NCI-H2227 (cell line): ENCODE results near the gene IL3.

Source experiments
- DNase-seq: peaks from one replicate; lab custom pipeline; 2025; ENCODE audit not compliant: unreplicated experiment; lab: John Stamatoyannopoulos, UW

The IL3 gene

DNA sequence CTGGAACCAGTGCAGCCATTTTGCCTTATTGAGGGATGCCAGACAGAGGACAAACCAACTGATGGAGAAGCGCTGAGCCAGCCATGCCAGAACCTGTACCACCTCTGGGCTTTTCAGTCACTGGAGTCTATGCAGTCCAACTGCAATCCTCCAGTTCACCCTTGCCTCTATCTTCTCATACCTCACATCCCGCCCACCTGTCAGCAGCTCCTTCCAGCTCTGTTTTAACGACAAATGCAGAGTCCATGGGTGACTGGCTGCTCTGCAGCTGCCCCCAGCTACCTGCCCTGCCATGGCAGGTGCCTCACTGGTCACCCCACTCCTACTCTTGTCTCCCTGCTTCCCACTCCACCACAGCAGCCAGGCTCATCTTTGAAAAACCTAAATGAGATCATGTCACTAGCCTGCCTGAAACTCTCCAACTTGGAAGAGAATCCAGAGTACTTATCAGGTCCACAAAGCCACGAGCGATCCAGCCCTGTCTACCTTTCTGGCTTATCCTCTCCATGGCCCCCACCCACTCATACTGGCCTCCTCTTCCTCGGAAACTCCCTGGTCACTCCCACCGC, 35.0 kb upstream of the IL3 start:
- DNase-seq, result no peak

DNA sequence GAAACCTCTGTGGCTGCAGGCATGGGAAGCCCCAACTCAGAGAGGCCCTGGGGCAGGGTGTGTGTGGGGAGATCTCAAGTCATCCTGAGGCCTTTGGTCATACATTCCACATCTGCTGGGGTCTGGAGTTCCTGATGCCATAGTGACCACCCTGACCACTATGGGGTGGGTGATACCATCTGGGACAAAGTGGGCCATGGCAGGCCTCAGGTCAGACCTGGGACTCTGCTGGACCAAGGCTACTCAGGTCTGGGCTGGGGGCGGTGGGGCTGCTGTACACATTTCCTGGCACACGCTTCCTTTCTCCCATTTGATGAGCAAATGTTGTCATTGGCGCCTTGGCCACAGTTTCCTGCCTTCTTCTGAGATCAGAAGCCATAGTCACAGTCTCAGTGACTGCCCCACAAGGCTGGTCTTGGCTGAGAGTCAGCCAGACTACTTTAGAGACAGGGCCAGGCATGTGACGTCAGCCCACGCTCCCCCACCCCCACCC, 33.9 kb upstream of the IL3 start:
- no peak for DNase-seq

GRCh38 chr5:132027027-132027426, 33.4 kb upstream of the IL3 start:
- DNase-seq, result no peak

DNA sequence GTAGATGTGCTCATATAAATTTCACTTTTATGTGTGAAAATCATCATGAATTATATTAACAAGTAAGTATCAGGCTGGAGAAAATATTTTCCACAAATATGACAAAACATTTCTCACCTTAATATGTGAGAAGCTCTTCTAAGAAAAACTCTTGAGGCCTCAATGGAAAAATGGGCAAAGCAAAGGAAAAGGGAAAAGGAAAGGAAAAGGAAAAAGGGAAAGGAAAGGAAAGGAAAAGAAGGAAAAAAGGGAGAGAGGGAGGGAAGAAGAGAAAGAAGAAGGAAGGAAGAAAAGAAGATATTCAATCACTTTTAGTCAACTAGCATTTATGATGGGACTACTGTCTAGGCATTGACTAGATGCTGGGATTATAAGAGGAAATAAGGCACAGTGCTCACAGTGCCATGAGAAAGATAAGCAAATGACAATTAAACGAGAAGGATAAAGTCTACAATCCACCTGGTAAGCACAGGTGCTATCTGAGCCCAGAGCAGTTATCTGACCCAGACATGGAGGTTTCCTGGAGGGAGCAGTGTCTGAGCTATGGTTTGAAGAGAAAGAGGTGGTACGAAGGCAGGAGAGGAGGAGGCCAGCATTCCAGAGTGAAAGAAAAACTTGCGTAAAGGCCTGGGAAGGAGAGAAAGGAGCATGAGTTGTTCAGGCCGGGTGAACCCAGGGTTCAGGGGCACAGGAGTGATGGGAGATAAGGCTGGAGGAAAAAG, 30.7 kb upstream of the IL3 start:
- DNase-seq, result no peak

GRCh38 chr5:132030610-132031009, 29.8 kb upstream of the IL3 start:
- no peak for DNase-seq

- no peak for DNase-seq
Measured at GRCh38 chr5:132032196-132032595, 28.3 kb upstream of the IL3 start.

GRCh38 chr5:132033122-132033521, 27.3 kb upstream of the IL3 start:
- DNase-seq, result no peak

GRCh38 chr5:132037353-132037752, 23.1 kb upstream of the IL3 start:
- no peak for DNase-seq

GRCh38 chr5:132044207-132044606, 16.2 kb upstream of the IL3 start:
- no peak for DNase-seq

DNA sequence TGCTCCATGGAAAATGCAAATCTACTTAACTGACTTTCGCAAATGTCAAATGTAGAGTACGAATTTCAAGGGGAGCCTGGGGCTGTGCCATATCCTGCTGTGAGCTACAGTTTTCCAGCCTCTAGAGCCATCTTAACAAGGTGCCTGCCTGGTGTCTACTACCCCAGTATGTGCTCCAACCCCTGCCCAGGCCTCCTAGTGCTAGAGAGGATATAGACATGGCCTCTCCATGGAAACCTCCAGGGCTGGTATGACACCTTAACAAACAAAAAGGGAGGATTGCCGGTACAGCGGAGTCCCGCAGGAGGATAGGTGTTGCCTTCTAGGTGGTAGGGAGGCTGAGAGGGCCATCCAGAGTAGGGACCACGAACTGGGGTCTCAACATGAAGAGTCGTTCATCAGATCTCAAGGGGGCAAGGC, 13.6 kb upstream of the IL3 start:
- no peak for DNase-seq

DNA sequence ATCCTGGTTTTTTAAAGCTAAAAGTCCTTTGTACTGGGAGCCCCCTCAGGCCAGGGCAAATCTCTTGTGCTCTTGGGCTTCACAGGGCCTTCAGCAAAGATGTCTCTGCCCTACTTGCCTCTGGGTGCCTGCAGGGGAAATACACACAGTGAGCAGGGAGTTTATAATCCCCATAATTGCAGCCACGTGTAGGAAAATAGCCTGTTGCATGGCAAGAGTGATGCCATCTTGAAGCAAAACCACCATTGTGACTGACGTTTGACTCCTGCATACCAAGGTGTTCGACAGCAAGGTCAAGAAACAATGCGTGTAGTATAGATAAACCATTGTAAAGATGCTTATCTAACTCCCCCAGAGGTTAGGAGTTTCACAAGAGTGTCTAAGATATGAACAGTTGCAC, 11.4 kb upstream of the IL3 start:
- no peak for DNase-seq

GRCh38 chr5:132049559-132049958, 10.9 kb upstream of the IL3 start:
- no peak for DNase-seq

DNA sequence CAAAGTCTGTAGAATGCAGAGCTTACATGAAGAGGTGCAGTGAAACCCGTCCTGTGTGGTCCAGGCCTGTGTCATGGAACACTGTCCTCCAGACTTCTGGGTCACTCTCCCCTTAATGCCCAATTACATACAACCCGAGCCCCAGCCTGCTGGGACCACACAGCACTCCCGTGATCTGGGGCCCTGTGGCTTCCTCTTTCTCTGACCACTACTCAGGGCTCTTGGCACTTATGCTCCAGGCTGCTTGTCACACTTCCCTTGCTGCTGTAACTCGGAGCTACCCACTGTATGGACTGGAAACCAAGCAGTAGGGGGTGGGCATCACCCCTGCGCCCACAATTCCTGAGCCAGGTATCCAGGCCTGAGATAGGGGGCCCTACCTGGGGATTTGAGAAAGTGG, 10.3 kb upstream of the IL3 start:
- DNase-seq, result no peak

GRCh38 chr5:132050661-132051552, 9.5 kb upstream of the IL3 start:
- no peak for DNase-seq

DNA sequence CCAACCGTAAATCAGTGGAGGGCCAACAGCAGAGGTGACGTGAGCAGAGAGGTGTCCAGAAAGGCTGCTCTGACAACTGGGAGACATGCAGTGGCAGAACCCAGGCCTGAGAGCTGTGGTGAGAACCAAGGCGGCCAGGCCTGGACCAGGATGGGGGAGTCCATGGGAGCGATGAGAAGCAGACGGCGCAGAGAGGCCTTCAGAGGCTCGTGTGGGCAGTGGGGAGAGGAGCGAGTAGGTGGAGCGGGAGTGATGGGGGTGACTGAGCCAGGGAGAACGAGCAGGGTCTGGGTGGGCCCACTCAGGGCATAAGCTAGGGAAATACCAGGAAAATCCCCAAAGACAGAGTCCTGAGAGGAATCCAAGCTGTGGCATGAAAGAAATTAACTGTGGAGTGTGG, 7.9 kb upstream of the IL3 start:
- DNase-seq, result no peak

DNA sequence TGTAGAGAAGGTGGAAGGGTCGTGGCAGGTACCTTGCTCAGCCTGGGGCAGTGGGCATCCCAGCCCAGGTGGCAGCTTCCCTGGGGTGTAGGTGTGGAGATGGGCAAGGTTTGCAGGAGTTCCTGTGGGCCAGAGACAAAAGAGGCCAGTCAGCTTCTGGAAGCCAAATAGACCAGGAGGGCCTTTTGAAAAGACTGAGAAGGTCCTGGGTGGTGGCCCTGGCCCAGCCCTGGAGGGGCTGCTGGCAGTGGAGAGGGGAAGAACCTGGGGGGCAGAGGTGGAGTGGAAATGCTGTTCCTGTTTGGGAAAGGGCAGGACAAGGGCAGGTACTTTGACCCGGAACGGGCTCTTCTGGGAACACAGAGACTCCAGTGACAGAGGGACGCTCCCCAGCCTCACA, 7.0 kb upstream of the IL3 start:
- no peak for DNase-seq

DNA sequence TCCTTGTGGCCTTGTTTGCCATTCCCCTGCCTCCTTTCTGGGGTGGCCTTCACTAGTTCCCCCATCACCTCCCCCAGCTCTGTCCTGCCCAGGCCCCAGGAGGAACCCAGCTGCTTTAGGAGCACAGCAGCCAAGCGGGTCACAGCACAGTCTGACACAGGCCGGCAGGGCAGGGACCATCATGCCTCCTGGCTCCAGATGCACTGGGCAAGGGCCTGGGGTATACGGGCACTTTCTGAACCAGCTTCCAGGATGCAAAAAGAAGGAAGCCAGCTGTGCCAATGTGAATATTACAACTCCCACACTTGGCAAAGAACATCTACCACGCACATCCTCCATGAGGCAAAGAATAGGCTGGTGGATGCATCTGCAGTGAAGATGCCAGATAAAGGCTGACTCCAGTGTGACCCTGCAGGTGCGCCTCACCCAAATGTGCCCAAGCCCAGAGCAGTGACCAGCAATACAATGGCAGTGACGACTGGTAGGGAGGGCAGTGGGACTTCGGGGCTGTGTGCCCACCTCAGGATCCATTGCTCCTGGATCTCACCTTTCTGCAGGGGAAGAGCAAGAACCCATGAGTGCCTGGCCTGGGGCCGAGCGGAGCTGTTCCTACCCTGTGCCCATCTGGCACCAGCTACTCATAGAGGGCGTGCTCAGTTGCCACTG, 6.3 kb upstream of the IL3 start:
- DNase-seq, result no peak

DNA sequence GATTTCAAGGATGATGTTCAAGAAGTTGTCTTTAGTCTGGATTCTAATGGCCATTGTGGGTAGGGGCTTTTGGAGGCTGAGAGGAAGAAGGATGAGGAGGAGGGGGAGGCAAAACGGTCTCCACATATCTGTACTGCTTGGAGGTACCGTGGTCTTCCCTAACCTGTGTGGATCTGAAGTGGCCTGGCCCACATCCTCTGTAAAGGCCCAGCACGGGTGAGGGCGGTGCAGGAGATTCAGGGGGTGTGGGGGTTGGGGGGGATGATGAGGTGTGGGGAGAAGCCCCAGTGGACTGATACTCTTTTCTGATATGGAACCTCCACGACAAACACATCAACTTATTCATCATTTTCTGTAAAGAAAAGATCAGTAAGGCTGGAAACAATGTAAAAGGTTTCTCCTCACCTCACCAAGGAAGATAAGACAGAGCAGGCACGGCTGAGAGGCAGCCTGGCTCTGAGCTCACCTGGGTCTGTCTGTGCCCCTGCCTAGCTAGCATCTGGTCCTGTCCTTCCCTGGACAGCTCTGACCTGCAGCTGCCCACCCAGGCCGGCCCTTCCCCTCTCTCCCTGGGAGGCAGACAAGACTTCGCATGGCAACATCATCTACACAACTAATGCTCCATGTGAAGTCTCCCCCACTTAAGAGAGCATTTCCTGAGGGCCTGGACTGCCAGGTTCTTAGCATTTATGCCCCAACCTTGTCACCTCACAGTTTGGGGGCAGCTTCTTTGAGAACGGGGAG, 5.6 kb upstream of the IL3 start:
- no peak for DNase-seq

GRCh38 chr5:132055441-132055807, 5.0 kb upstream of the IL3 start:
- no peak for DNase-seq

DNA sequence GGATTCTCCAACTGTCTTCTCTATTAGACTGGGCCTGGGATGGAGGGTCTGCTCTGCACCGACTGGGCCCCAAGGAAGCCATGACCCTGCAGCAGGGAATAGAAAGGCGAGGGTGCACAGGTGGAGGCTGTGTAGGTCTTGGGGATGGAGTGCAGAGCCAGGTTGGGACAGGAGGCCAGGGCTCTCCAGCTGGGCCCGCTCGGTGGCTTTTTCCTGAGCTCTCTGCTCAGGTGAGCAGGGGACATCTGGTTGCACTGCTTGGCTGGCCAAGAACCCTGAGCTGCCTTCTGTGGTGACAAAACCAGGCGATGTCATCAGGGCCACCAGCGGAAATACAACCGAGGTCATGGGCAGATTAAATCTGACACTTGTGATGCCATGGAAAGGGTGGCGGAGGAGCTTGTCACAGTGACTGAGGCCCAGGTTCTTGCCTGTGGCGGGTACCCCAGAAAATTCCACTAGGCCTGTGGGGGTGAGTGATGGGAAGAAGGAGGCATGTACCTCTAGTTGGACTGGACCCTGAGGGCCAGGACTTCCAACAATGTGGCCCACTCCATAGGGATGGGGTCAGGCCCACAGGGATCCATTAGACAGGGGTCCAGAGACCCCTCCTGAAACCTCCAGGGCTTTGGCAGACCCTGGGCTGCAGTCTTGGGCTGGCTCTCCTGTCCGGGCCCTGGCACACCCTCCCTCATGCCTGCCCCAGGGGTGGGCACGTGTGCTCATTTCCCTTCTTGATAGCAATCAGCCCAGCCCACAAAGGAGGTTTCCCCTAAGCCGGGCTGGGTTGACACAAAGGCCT, 4.4 kb upstream of the IL3 start:
- DNase-seq, result no peak
